H1 (cell line): Measurements from ENCODE around the gene GSE1. TPM values are rescaled to one million over a fixed set of nuclear protein-coding genes. Genes with fewer than 3 reads are reported as not detected.

Experiments used
- CTCF ChIA-PET: fragments of 300-600 bp; sonication (Branson Sonifier 250); formaldehyde crosslinking; loops from one replicate; lab custom pipeline; 2021; ENCODE audit not compliant: partially characterized antibody; lab: Charles Lee
- POLR2A ChIA-PET: fragments of 300-600 bp; sonication (Branson Sonifier 250); formaldehyde crosslinking; loops from one replicate; lab custom pipeline; 2021; ENCODE audit warnings: inconsistent platforms; ENCODE audit not compliant: partially characterized antibody; lab: Charles Lee
- DNase-seq, 2 experiments: peaks; one replicate each; pipeline versions ENCODE4 v3.0.0 to v3.0.0-alpha.2; 2010 to 2022; ENCODE audit warnings: low spot score in 2 of 2, low read depth in 1 of 2, mixed read lengths in 1 of 2
- FAIRE-seq: peaks from 2 replicates; lab custom pipeline; 2011; peaks lifted over from hg19 to GRCh38; lab: Jason Lieb, UNC
- H2AFZ ChIP-seq: 2 replicates; pipeline ENCODE4 v1.8.1; 2012; ENCODE audit warnings: low read length, inconsistent platforms
- H2AK5ac ChIP-seq: 2 replicates; pipeline ENCODE4 v1.6.1; 2013; ENCODE audit warnings: low read depth, low read length
- H2BK120ac ChIP-seq: replicated peaks from 2 replicates; pipeline ENCODE3; 2013; ENCODE audit warnings: low read depth, low read length, inconsistent platforms
- H2BK12ac ChIP-seq: 2 replicates; pipeline ENCODE4 v1.6.1; 2013; ENCODE audit warnings: low read depth, low read length
- H2BK15ac ChIP-seq: 2 replicates; pipeline ENCODE4 v1.6.1; 2013; ENCODE audit warnings: low read length
- H2BK20ac ChIP-seq: 2 replicates; pipeline ENCODE4 v1.6.1; 2013; ENCODE audit warnings: low read length
- H2BK5ac ChIP-seq: 2 replicates; pipeline ENCODE4 v1.6.1; 2013; ENCODE audit warnings: low read depth, low read length
- H3K14ac ChIP-seq: 2 replicates; pipeline ENCODE4 v1.6.1; 2013; ENCODE audit warnings: inconsistent platforms; ENCODE audit not compliant: insufficient read length
- H3K18ac ChIP-seq: 2 replicates; pipeline ENCODE4 v1.6.1; 2013; ENCODE audit warnings: low read length; ENCODE audit errors: extremely low read depth
- H3K23ac ChIP-seq: 2 replicates; pipeline ENCODE4 v1.6.1; 2013; ENCODE audit warnings: inconsistent platforms; ENCODE audit not compliant: insufficient read length
- H3K23me2 ChIP-seq: 2 replicates; pipeline ENCODE4 v1.6.1; 2013; ENCODE audit warnings: low read depth, low read length
- H3K27ac ChIP-seq: 2 replicates; pipeline ENCODE4 v1.6.1; 2011; ENCODE audit warnings: low read depth, low read length, inconsistent platforms
- H3K27me3 ChIP-seq, 4 experiments: replicated peaks in 1 of 4; 1 replicate in 1 of 4; 2 replicates in 3 of 4; pipeline versions ENCODE4 v1.6.1 to v1.8.1; 2011 to 2013; ENCODE audit warnings: low read length in 3 of 4, mild to moderate bottlenecking in 3 of 4, inconsistent platforms in 2 of 4, mixed read lengths in 2 of 4, moderate library complexity in 1 of 4; ENCODE audit not compliant: control insufficient read depth in 3 of 4, insufficient read depth in 3 of 4; ENCODE audit errors: extremely low read depth in 1 of 4
- H3K36me3 ChIP-seq, 4 experiments: 2 replicates each; pipeline versions ENCODE4 v1.6.1 to v1.8.1; 2011 to 2013; ENCODE audit warnings: mild to moderate bottlenecking in 4 of 4, low read length in 3 of 4, moderate library complexity in 2 of 4, control low read depth in 1 of 4, inconsistent platforms in 1 of 4; ENCODE audit not compliant: insufficient read depth in 4 of 4, control insufficient read depth in 2 of 4
- H3K4ac ChIP-seq: replicated peaks from 2 replicates; pipeline ENCODE3; 2013; ENCODE audit warnings: low read length, low read depth, mixed read lengths, inconsistent platforms; ENCODE audit not compliant: insufficient read length
- H3K4me1 ChIP-seq, 4 experiments: replicated peaks in 1 of 4; 1 replicate in 1 of 4; 2 replicates in 3 of 4; pipeline versions ENCODE4 v1.6.1 to v1.8.1; 2011 to 2013; ENCODE audit warnings: low read length in 3 of 4, inconsistent platforms in 2 of 4, mixed read lengths in 1 of 4; ENCODE audit not compliant: insufficient read depth in 4 of 4, control insufficient read depth in 3 of 4
- H3K4me2 ChIP-seq, 2 experiments: 2 replicates each; pipeline versions ENCODE4 v1.6.1 to v1.8.1; 2011 to 2013; ENCODE audit warnings: low read depth in 2 of 2, low read length in 2 of 2, control low read depth in 1 of 2, inconsistent platforms in 1 of 2, mild to moderate bottlenecking in 1 of 2; ENCODE audit not compliant: insufficient read depth in 1 of 2
- H3K4me3 ChIP-seq, 4 experiments: fragments of 200-600, 300-600 bp in 1 of 4; sonication (generic), shearing (Covaris generic), sonication (Bioruptor Twin) in 1 of 4; 2 replicates each; pipeline versions ENCODE4 v1.5.1 to v1.8.1; 2011 to 2016; ENCODE audit warnings: low read length in 4 of 4, low read depth in 3 of 4, control low read depth in 2 of 4, inconsistent platforms in 2 of 4, mild to moderate bottlenecking in 2 of 4, mixed read lengths in 1 of 4, moderate library complexity in 1 of 4; ENCODE audit not compliant: insufficient read depth in 2 of 4; ENCODE audit errors: extremely low read depth in 1 of 4
- H3K56ac ChIP-seq: replicated peaks from 2 replicates; pipeline ENCODE3; 2013; ENCODE audit warnings: low read depth, mild to moderate bottlenecking, mixed read lengths, low read length, inconsistent platforms; ENCODE audit not compliant: insufficient read length
- H3K79me1 ChIP-seq: 2 replicates; pipeline ENCODE4 v1.6.1; 2013; ENCODE audit warnings: low read depth, low read length, control low read depth
- H3K79me2 ChIP-seq, 2 experiments: 2 replicates each; pipeline versions ENCODE4 v1.6.1 to v1.8.1; 2012 to 2013; ENCODE audit warnings: low read length in 2 of 2, mild to moderate bottlenecking in 2 of 2, inconsistent platforms in 1 of 2; ENCODE audit not compliant: insufficient read depth in 2 of 2, control insufficient read depth in 1 of 2
- H3K9ac ChIP-seq, 4 experiments: replicated peaks in 1 of 4; 1 replicate in 1 of 4; 2 replicates in 3 of 4; pipeline versions ENCODE4 v1.6.1 to v1.8.1; 2011 to 2013; ENCODE audit warnings: low read depth in 3 of 4, low read length in 3 of 4, control low read depth in 2 of 4, mild to moderate bottlenecking in 2 of 4, moderate library complexity in 2 of 4, inconsistent platforms in 1 of 4; ENCODE audit errors: extremely low read depth in 1 of 4
- H3K9me3 ChIP-seq, 2 experiments: 2 replicates each; pipeline versions ENCODE4 v1.6.1 to v1.8.1; 2012 to 2013; ENCODE audit warnings: mild to moderate bottlenecking in 2 of 2, moderate library complexity in 2 of 2, control low read depth in 1 of 2, inconsistent platforms in 1 of 2, low read depth in 1 of 2, low read length in 1 of 2, mixed read lengths in 1 of 2; ENCODE audit not compliant: insufficient read depth in 2 of 2
- H4K20me1 ChIP-seq, 2 experiments: replicated peaks in 1 of 2; 2 replicates each; pipeline versions ENCODE3 to v1.8.1; 2011 to 2013; ENCODE audit warnings: inconsistent platforms in 2 of 2, low read length in 2 of 2, mild to moderate bottlenecking in 1 of 2; ENCODE audit not compliant: insufficient read depth in 2 of 2, control insufficient read depth in 1 of 2
- H4K5ac ChIP-seq: 2 replicates; pipeline ENCODE4 v1.6.1; 2013; ENCODE audit warnings: low read length, low read depth, mixed read lengths, inconsistent platforms; ENCODE audit not compliant: insufficient read length
- H4K8ac ChIP-seq: 2 replicates; pipeline ENCODE4 v1.8.0; 2013; ENCODE audit warnings: mild to moderate bottlenecking, moderate library complexity, low read length, inconsistent platforms; ENCODE audit not compliant: insufficient read depth; ENCODE audit errors: extremely low read depth
- H4K91ac ChIP-seq: replicated peaks from 2 replicates; pipeline ENCODE3; 2013; ENCODE audit warnings: low read length, mixed read lengths, inconsistent platforms; ENCODE audit not compliant: insufficient read length
- BCL11A ChIP-seq, 2 experiments: IDR thresholded peaks; one replicate each; pipeline ENCODE4 v1.6.1; 2011; ENCODE audit warnings: low read depth in 2 of 2, low read length in 2 of 2, mild to moderate bottlenecking in 2 of 2
- CBX8 ChIP-seq: fragments of 300-800, 300-1000 bp; sonication (generic); IDR thresholded peaks from 2 replicates; pipeline ENCODE4 v1.7.1; 2016; ENCODE audit warnings: low read depth, low read length, borderline replicate concordance
- MAFK ChIP-seq: IDR thresholded peaks from 2 replicates; pipeline ENCODE4 v1.6.1; 2012; ENCODE audit warnings: low read depth, mild to moderate bottlenecking, improper control_type of control experiment, low read length
- NRF1 ChIP-seq: IDR thresholded peaks from 2 replicates; pipeline ENCODE4 v1.6.1; 2011; ENCODE audit warnings: mild to moderate bottlenecking, low read depth, low read length, improper control_type of control experiment
- WGBS, 2 experiments: shearing (Covaris generic) in 1 of 2; methylation state at CpG; one replicate each; pipeline versions ENCODE4 v1.1.6 to v1.1.7; 2013 to 2015; ENCODE audit warnings: low lambda C conversion rate in 2 of 2, mixed read lengths in 2 of 2, inconsistent platforms in 1 of 2, low coverage in 1 of 2, missing lambda C conversion rate in 1 of 2; ENCODE audit not compliant: insufficient replicate concordance in 2 of 2, insufficient coverage in 1 of 2, insufficient read length in 1 of 2; ENCODE audit errors: extremely low coverage in 1 of 2, missing lambda C conversion rate in 1 of 2; 5-methylcytosine and 5-hydroxymethylcytosine counted together
- polyA plus RNA-seq, 7 experiments: library from polyadenylated mRNA; depleted of rRNA in 3 of 7; stranded (reverse) in 5 of 7; unstranded in 2 of 7; fragments of >200 nt in 5 of 7; fragments of 200-250 nt in 2 of 7; gene quantifications; 1 replicate in 5 of 7; 2 replicates in 1 of 7; 4 replicates in 1 of 7; pipeline versions ENCODE4 v1.2.1 to v1.2.3, GENCODE V29; 2011 to 2013; ENCODE audit warnings: missing spikeins in 2 of 7, mixed read lengths in 2 of 7
- total RNA-seq: library from RNA; stranded (reverse); fragmentation: NEBNext Ultra II Directional; extraction: Animal tissue kit (Norgen Biotek cat#: 25700); gene quantifications from 2 replicates; pipeline ENCODE4 v1.2.1, GENCODE V29; 2021

Gene GSE1
- total and polyA plus RNA-seq, 2 of the 8 experiments (the other 6 are each of a cell fraction or from before 2014, with no cell fraction given) = 26.0 to 65.6 TPM

DNA sequence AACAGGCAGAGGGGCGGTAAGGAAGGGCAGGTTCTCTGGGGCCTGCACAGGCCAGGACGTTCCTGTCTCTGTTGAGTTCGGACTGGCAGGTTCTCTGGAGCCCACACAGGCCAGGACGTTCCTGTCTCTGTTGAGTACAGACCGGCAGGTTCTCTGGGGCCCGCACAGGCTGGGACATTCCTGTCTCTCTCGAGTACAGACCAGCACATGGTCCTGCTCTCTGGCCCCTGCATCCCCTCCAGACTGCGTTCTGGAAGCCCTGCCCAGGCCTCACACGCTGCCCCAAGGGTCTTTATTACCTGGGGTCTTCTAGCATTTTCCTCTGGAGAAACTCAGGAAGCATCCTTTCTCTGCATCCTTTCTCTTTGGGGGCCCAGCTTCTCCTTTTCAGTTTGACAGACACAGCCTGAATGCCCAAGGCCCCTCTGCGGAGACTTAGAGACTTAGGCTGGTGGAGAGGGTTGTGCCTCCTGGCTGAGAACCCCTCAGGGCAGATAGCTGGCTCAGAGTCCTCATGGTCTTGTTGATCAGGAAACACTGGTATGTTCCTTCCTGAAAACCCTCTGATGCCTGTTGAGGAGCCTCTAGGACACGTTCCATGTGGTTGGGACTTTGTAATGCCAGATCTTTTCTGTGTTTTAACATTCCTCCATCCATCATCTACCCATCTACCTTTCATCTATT, 18.0 kb upstream of the GSE1 start:
- TF ChIP-seq NRF1 (no peak), MAFK (no peak), BCL11A (IDR thresholded peaks at IDR 0.05; ENCODE audit: low read depth in 2 of 2, low read length in 2 of 2) (no peak), CBX8 (no peak)
- H3K14ac ChIP-seq = no peak overlapping the region
- H3K79me1 ChIP-seq = peaks cover 9% of the 10 kb centered on the region
- DNase-seq (no peak), FAIRE-seq (no peak)
- H3K56ac ChIP-seq = no peak overlapping the region
- no peaks in the 10 kb centered on the region for H3K9me3 ChIP-seq
- peaks cover 3 to 8% of the 10 kb centered on the region in 2 experiments for H4K20me1 ChIP-seq
- H3K79me2 ChIP-seq = peaks cover 0 to 28% of the 10 kb centered on the region in 2 experiments; a peak in 2 of 4 replicates
- H3K27ac ChIP-seq = no peak overlapping the region
- 0 out of 2 replicates have a peak overlapping the region, but pooled peaks have one; percentile 37 for H2BK15ac ChIP-seq
- peaks cover 5 to 24% (median 13%) of the 10 kb centered on the region in 4 experiments for H3K4me1 ChIP-seq
- H4K5ac ChIP-seq = no peak overlapping the region
- CTCF ChIA-PET = interaction anchor here (0.6 to 3.3 kb wide), 3 partner anchors 12 to 495 kb away, joined by 3 to 20 read pairs (median 3); no protein-coding TSS in a partner anchor
- no peak overlapping the region for H2BK5ac ChIP-seq
- H3K36me3 ChIP-seq = no peaks in the 10 kb centered on the region; a peak in 1 of 8 replicates
- 0 out of 2 replicates have a peak overlapping the region, but pooled peaks have one; percentile 3 for H3K18ac ChIP-seq
- H4K91ac ChIP-seq = no peak overlapping the region
- H2BK12ac ChIP-seq = no peak overlapping the region; the same call in 1 of the 2 replicates
- POLR2A ChIA-PET = no interaction called here
- WGBS, 2 experiments = 86% methylated on average over 11 of the region's 11 CpGs; no CpG with 5 or more reads in 1 of the 2 experiments
- no peaks in the 10 kb centered on the region for H3K27me3 ChIP-seq
- no peak overlapping the region for H2AK5ac ChIP-seq
- H3K4me3 ChIP-seq = no peak overlapping the region
- H4K8ac ChIP-seq = no peak overlapping the region
- no peak overlapping the region for H2BK20ac ChIP-seq
- H3K4me2 ChIP-seq = no peak overlapping the region
- H3K9ac ChIP-seq = no peak overlapping the region
- no peak overlapping the region for H3K23ac ChIP-seq
- peaks cover 4% of the 10 kb centered on the region for H3K23me2 ChIP-seq
- H2AFZ ChIP-seq = no peak overlapping the region
- H2BK120ac ChIP-seq = no peak overlapping the region
- H3K4ac ChIP-seq = no peak overlapping the region
